Suprapubic skin (tissue), 3 donors: ENCODE results near the gene CYP2J2.
"Not testable (repeated sequence)": the region's sequence is repeated elsewhere in the genome, so short reads cannot be mapped to it uniquely, and the experiment has no call there.

ENCODE experiments used
- POLR2A ChIP-seq, 2 donors: fragments of 450-650 bp; IDR thresholded peaks; one replicate each; pipeline ENCODE4 v1.6.1; 2017; ENCODE audit warnings: antibody characterized with exemption in 2 of 2, mild to moderate bottlenecking in 2 of 2, moderate library complexity in 2 of 2
- TF ChIP-seq, protein P1 (sequence below), 2 donors: fragments of 200-600 bp in 1 of 2; fragments of 450-650 bp in 1 of 2; sonication (generic) in 1 of 2; IDR thresholded peaks; one replicate each; pipeline ENCODE4 v1.5.1; 2016 to 2019; ENCODE audit warnings: antibody characterized with exemption in 2 of 2, mild to moderate bottlenecking in 1 of 2, moderate library complexity in 1 of 2

DNA sequence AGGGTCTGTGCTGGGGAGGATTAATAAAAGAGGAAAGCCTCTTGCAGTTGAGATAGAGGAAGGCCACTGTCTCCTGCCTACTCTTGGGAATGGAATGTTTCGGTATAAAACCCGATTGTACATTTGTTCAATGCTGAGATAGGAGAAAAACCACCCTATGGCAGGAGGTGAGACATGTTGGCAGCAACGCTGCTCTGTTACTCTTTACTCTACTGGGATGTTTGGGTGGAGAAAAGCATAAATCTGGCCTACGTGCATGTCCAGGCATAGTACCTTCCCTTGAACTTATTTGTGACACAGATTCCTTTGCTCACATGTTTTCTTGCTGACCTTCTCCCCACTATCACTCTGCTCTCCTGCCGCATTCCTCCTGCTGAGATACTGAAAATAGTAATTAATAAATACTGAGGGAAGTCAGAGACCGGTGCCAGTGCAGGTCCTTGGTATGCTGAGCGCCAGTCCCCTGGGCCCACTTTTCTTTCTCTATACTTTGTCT, 11.7 kb downstream of the CYP2J2 start:
- TF ChIP-seq, protein P1, sequence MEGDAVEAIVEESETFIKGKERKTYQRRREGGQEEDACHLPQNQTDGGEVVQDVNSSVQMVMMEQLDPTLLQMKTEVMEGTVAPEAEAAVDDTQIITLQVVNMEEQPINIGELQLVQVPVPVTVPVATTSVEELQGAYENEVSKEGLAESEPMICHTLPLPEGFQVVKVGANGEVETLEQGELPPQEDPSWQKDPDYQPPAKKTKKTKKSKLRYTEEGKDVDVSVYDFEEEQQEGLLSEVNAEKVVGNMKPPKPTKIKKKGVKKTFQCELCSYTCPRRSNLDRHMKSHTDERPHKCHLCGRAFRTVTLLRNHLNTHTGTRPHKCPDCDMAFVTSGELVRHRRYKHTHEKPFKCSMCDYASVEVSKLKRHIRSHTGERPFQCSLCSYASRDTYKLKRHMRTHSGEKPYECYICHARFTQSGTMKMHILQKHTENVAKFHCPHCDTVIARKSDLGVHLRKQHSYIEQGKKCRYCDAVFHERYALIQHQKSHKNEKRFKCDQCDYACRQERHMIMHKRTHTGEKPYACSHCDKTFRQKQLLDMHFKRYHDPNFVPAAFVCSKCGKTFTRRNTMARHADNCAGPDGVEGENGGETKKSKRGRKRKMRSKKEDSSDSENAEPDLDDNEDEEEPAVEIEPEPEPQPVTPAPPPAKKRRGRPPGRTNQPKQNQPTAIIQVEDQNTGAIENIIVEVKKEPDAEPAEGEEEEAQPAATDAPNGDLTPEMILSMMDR (IDR thresholded peaks at IDR 0.05) = not testable (repeated sequence)
- TF ChIP-seq POLR2A (IDR thresholded peaks at IDR 0.05) = not testable (repeated sequence)
